ENCODE results near the gene ARHGAP4.

Gene ARHGAP4

GRCh38 chrX:153929576-153929975, 3.5 kb upstream of the ARHGAP4 start:
- H3K27ac ChIP-seq, result peak overlapping the region; percentile 93
- TF ChIP-seq CTCF (IDR thresholded peaks at IDR 0.05), result no peak
- TF ChIP-seq ZFX (IDR thresholded peaks at IDR 0.05; ENCODE audit: borderline replicate concordance), result no peak

GRCh38 chrX:153928846-153929245, 2.8 kb upstream of the ARHGAP4 start:
- TF ChIP-seq CTCF (IDR thresholded peaks at IDR 0.05), result no peak
- TF ChIP-seq ZFX (IDR thresholded peaks at IDR 0.05; ENCODE audit: borderline replicate concordance), result no peak
- H3K27ac ChIP-seq, result peak overlapping the region; percentile 93

GRCh38 chrX:153927922-153928760, 2.1 kb upstream of the ARHGAP4 start:
- TF ChIP-seq ZFX (IDR thresholded peaks at IDR 0.05; ENCODE audit: borderline replicate concordance) (no peak), CTCF (IDR thresholded peaks at IDR 0.05) (peak; percentile 23; the same call in 1 of the 2 replicates)
- peak overlapping the region; percentile 93 for H3K27ac ChIP-seq

- H3K27ac ChIP-seq, result peak overlapping the region; percentile 93
- TF ChIP-seq CTCF (IDR thresholded peaks at IDR 0.05) (no peak), ZFX (IDR thresholded peaks at IDR 0.05; ENCODE audit: borderline replicate concordance) (no peak)
Measured at GRCh38 chrX:153927672-153927921, 1.5 kb upstream of the ARHGAP4 start.

GRCh38 chrX:153926858-153927671, 1.0 kb upstream of the ARHGAP4 start:
- H3K27ac ChIP-seq, result peak overlapping the region; percentile 93
- TF ChIP-seq ZFX (IDR thresholded peaks at IDR 0.05; ENCODE audit: borderline replicate concordance) (no peak), CTCF (IDR thresholded peaks at IDR 0.05) (no peak)

- peak overlapping the region; percentile 93; the same call in 1 of the 2 replicates for H3K27ac ChIP-seq
- TF ChIP-seq ZFX (IDR thresholded peaks at IDR 0.05; ENCODE audit: borderline replicate concordance) (no peak), CTCF (IDR thresholded peaks at IDR 0.05) (no peak)
Measured at GRCh38 chrX:153926552-153926857, 441 bp upstream of the ARHGAP4 start.

- H3K27ac ChIP-seq, result no peak overlapping the region
- no peak for TF ChIP-seq CTCF (IDR thresholded peaks at IDR 0.05)
- no peak for TF ChIP-seq ZFX (IDR thresholded peaks at IDR 0.05; ENCODE audit: borderline replicate concordance)
Measured at GRCh38 chrX:153925387-153925738, 701 bp downstream of the ARHGAP4 start.
